Loucy (cell line): ENCODE results near the gene ARX.

ENCODE experiments used
- H2AFZ ChIP-seq: fragments of 200-600 bp; sonication (generic); 2 replicates; pipeline ENCODE4 v1.6.0; 2016; ENCODE audit warnings: antibody characterized with exemption, mild to moderate bottlenecking, low read length, moderate library complexity
- H3F3A ChIP-seq: fragments of 200-600 bp; 2 replicates; pipeline ENCODE4 v1.6.0; 2016; ENCODE audit warnings: antibody characterized with exemption, low read depth, mild to moderate bottlenecking
- H3K27me3 ChIP-seq: fragments of 200-600 bp; sonication (generic); 2 replicates; pipeline ENCODE4 v1.6.1; 2014; ENCODE audit warnings: low read length, mild to moderate bottlenecking; ENCODE audit not compliant: insufficient read depth, poor library complexity, severe bottlenecking
- H3K36me3 ChIP-seq: fragments of 200-600 bp; sonication (generic); 2 replicates; pipeline ENCODE4 v1.6.1; 2016; ENCODE audit warnings: low read length; ENCODE audit not compliant: insufficient read depth
- H3K4me1 ChIP-seq: fragments of 200-600 bp; sonication (generic); 2 replicates; pipeline ENCODE4 v1.5.1; 2014; ENCODE audit warnings: low read length, mild to moderate bottlenecking; ENCODE audit not compliant: insufficient read depth, poor library complexity, severe bottlenecking
- H3K4me2 ChIP-seq: fragments of 200-600 bp; sonication (generic); 2 replicates; pipeline ENCODE4 v1.6.0; 2014; ENCODE audit warnings: antibody characterized with exemption, low read length, low read depth, mild to moderate bottlenecking; ENCODE audit not compliant: poor library complexity, severe bottlenecking
- H3K4me3 ChIP-seq: fragments of 200-600 bp; sonication (generic); 2 replicates; pipeline ENCODE4 v1.5.1; 2014; ENCODE audit warnings: low read length, mild to moderate bottlenecking, mixed read lengths; ENCODE audit not compliant: poor library complexity, severe bottlenecking
- H3K79me2 ChIP-seq: fragments of 200-600 bp; sonication (generic); 2 replicates; pipeline ENCODE4 v1.6.1; 2014; ENCODE audit warnings: low read length; ENCODE audit not compliant: insufficient read depth
- H3K9ac ChIP-seq: fragments of 200-600 bp; sonication (generic); 2 replicates; pipeline ENCODE4 v1.6.0; 2014; ENCODE audit warnings: mild to moderate bottlenecking, low read depth, low read length, moderate library complexity; ENCODE audit not compliant: poor library complexity, severe bottlenecking
- H3K9me2 ChIP-seq: fragments of 200-600 bp; sonication (generic); replicated peaks from 2 replicates; pipeline ENCODE4 v1.6.1; 2016; ENCODE audit warnings: low read depth, low read length, mixed read lengths
- H3K9me3 ChIP-seq: fragments of 200-600 bp; sonication (generic); 2 replicates; pipeline ENCODE4 v1.6.1; 2014; ENCODE audit warnings: mild to moderate bottlenecking, antibody characterized with exemption, low read length, low read depth; ENCODE audit not compliant: insufficient read depth
- H4K20me1 ChIP-seq: fragments of 200-600 bp; sonication (generic); 2 replicates; pipeline ENCODE4 v1.6.0; 2014; ENCODE audit warnings: antibody characterized with exemption, low read length, mild to moderate bottlenecking; ENCODE audit not compliant: insufficient read depth, poor library complexity, severe bottlenecking
- EZH2phosphoT487 ChIP-seq: fragments of 200-600 bp; IDR thresholded peaks from 2 replicates; pipeline ENCODE4 v1.6.1; 2018; ENCODE audit warnings: antibody characterized with exemption, mild to moderate bottlenecking, moderate library complexity, borderline replicate concordance
- TF ChIP-seq, protein P1 (sequence below): fragments of 200-600 bp; sonication (generic); conservative IDR thresholded peaks from 2 replicates; pipeline ENCODE4 v1.5.1; 2014; ENCODE audit warnings: mild to moderate bottlenecking, antibody characterized with exemption, low read length

ARX gene

DNA sequence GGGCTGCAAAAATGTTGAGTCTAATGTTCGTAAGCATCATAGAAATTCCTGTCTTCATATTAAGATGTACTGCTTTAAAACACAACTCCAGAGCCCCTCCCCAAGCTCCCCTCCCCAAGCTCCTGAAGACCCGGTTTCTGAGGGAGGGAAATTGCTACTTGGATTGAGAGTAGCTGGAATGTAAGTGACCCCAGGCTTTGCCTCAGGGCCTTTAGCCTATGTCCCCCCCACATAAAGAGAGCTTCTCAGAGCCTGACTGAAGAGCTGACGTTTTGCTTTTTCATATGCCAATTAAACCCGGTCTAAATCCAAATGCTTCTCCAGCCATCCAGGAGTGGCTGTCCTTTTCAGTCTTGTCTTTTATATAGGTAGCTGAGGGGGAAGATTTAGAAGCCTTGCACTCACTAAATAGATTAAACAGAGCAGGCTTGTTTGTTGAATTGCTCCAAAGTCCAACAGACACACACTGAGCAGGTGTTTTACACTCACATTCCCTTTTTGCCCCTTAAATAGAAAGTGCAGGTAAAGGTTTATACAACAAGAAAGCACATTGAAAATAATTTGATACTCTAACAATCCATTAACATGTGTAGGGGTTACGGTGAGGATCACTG is 19.6 kb downstream of the ARX start:
- no peaks in the 10 kb centered on the region for H4K20me1 ChIP-seq
- H3K9ac ChIP-seq, result no peak overlapping the region

DNA sequence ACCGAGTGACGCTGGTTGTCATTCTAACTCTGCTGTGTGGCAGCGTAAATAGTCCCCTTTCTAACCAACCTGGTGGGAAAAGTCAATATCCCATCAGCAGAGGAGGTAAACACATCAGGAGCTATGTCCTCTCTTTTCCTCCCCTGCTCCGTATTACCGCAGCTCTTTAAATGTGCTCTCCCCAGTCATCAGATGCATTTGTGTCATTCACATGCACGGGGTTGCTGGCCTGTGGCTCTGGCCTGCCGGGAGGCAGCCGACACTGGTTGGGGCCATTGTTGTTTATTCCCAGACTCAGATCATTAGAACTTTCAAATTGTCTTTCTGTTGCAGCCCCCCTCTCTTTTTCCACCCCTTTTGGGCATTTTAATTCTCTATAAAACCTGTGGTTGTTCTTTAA is 21.9 kb downstream of the ARX start:
- Histone ChIP-seq H3K4me3 (no peak overlapping the region), H3K9me2 (no peaks in the 10 kb centered on the region), H2AFZ (no peak overlapping the region), H3K9me3 (no peaks in the 10 kb centered on the region), H3K36me3 (peaks cover 11% of the 10 kb centered on the region; the same call in 1 of the 2 replicates), H3K4me1 (no peaks in the 10 kb centered on the region), H4K20me1 (no peaks in the 10 kb centered on the region), H3K79me2 (no peaks in the 10 kb centered on the region), H3K9ac (no peak overlapping the region), H3F3A (no peaks in the 10 kb centered on the region), H3K4me2 (no peak overlapping the region), H3K27me3 (no peaks in the 10 kb centered on the region)
- no peak for TF ChIP-seq EZH2phosphoT487
- TF ChIP-seq, protein P1, sequence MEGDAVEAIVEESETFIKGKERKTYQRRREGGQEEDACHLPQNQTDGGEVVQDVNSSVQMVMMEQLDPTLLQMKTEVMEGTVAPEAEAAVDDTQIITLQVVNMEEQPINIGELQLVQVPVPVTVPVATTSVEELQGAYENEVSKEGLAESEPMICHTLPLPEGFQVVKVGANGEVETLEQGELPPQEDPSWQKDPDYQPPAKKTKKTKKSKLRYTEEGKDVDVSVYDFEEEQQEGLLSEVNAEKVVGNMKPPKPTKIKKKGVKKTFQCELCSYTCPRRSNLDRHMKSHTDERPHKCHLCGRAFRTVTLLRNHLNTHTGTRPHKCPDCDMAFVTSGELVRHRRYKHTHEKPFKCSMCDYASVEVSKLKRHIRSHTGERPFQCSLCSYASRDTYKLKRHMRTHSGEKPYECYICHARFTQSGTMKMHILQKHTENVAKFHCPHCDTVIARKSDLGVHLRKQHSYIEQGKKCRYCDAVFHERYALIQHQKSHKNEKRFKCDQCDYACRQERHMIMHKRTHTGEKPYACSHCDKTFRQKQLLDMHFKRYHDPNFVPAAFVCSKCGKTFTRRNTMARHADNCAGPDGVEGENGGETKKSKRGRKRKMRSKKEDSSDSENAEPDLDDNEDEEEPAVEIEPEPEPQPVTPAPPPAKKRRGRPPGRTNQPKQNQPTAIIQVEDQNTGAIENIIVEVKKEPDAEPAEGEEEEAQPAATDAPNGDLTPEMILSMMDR, result no peak

More for the DNA sequence above, 19.6 kb downstream of the ARX start:
- H3K36me3 ChIP-seq, result peaks cover 11% of the 10 kb centered on the region; the same call in 1 of the 2 replicates
- no peaks in the 10 kb centered on the region for H3F3A ChIP-seq
- no peak overlapping the region for H2AFZ ChIP-seq
- H3K4me1 ChIP-seq, result no peaks in the 10 kb centered on the region
- no peaks in the 10 kb centered on the region for H3K9me3 ChIP-seq
- no peak overlapping the region for H3K4me3 ChIP-seq
- no peaks in the 10 kb centered on the region for H3K9me2 ChIP-seq
- H3K4me2 ChIP-seq, result no peak overlapping the region
- TF ChIP-seq, protein P1, result no peak
- TF ChIP-seq EZH2phosphoT487, result no peak
- H3K27me3 ChIP-seq, result no peaks in the 10 kb centered on the region
- H3K79me2 ChIP-seq, result no peaks in the 10 kb centered on the region

DNA sequence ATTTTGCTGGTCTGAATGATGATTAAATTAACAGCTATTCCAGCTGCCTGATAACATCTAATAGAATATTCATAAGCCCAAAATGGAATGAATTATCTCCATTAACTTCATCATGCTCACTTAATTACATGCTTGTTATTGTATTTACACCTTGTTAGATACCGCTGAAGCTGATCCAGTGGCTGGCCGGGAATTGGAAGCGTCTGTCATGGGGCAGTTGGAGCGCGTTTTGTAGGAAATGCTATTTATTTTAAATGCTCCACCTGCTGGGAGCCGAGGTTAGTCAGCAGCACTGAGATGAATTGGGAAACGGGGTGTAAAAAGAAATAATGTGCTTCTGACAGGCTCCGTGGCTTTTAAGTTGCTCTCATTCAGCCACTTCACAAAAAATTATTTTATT is 25.2 kb downstream of the ARX start:
- no peaks in the 10 kb centered on the region for H3K9me2 ChIP-seq
- TF ChIP-seq, protein P1, result no peak
- TF ChIP-seq EZH2phosphoT487, result no peak
- no peaks in the 10 kb centered on the region for H4K20me1 ChIP-seq
- no peak overlapping the region for H3K4me3 ChIP-seq
- H3K9me3 ChIP-seq, result no peaks in the 10 kb centered on the region
- H3K79me2 ChIP-seq, result no peaks in the 10 kb centered on the region
- H3K36me3 ChIP-seq, result peaks cover 4% of the 10 kb centered on the region; the same call in 1 of the 2 replicates
- no peak overlapping the region for H3K9ac ChIP-seq
- no peak overlapping the region for H3K4me2 ChIP-seq
- no peak overlapping the region for H2AFZ ChIP-seq
- H3F3A ChIP-seq, result no peaks in the 10 kb centered on the region
- no peaks in the 10 kb centered on the region for H3K27me3 ChIP-seq
- H3K4me1 ChIP-seq, result no peaks in the 10 kb centered on the region
